ENCODE data around the gene CTIF.
A peak's percentile ranks its signal among the peaks of the same experiment; 100 is the strongest.
"Not testable (repeated sequence)": the region's sequence is repeated elsewhere in the genome, so short reads cannot be mapped to it uniquely, and the experiment has no call there.

The CTIF gene

DNA sequence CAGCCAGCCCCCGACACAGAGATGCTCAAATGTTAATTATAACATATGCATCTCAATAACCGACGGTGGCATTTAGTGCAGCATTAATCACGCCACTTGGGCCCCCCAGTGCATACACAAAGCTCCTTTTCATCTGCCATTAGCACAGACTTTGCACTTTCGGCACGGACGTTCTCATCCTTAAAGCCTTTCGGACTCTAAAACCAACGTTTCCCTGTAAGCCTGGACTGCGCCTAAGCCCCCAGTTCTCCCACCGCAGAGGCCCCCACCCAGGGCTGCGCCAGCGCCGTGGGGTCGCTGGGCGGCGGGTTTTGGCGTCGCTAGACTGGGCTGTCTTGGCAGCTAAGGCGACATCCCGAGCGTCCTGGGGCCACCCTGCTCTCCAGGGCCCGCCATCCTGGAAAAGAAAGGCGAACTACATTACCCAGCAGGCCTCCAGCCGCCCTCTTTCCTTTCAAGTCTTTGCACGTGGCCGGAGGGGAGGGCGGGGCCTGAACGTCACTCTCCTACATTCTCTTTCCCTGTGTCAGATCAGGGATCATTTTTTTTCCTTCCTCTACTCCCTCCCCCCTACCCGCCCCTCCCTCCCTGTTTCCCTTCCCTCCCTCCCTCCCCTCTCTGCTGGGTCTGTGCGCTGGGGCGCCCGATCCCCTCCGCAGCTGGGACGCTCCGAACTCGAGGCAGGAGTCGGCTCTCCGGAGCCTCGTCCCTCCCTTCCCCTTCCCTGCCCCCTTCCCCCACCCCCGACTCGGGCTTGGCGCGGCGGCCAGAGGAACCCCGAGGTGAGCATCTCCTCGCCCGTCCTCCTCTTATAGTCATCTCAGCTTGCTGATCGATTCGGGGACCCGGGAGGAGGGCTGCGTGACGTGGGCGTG is at the start of gene CTIF:
Gene CTIF, plus strand, starts transcription at position 501 of the 875 bp plus-strand sequence. CDS start 80,535 bp downstream, outside the sequence.
- DNase-seq, result peak; percentile 94

DNA sequence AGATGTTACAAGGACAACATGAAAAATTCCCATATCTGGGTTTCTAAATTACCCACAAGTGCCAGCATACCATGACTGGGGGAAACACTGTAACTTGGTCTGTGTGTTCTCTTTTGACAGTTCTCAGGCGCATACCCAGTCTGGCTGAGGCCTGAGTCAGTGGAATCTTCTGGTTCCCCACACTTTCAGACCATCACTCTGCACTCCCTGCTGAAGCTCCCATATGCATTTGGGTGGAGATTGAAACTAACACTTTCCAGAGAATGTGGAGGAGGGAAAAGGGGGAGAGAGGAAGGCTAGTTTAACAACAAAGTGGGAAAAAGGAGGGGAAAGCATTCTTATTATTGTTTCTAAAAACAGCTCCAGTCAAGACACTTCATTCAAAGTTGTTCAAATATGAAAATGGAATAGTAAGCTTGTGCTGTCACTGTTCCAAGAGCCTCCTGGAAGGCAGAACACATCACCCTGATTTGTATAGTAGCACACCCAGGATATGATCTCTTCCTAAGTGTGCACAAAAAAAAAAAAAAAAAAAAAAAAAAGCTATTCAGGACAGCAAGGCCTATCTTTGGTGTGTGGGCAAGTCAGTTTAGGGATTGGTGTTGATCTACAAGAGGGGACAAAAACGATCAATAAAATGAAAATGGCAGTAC is 48.1 kb upstream of the CTIF start:
- no peak for DNase-seq

DNA sequence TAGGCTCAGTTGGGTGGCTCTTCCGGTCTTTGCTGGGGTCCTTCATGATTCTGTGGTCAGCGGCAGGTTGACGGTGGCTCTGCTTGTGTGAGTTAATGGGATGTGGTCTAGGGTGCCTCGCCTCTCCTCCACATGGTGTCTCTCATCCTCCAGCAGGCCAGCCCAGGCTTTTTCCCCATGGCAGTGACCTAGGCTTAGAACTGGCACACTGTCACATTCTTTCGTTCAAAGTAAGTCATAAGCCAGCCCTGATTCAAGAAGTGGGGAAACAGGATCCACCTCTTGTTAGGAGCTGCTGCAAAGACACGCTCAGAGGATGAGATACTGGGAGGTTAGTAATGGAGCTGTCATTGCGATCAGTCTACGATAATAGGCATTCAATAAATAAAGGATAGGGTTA is 46.0 kb upstream of the CTIF start:
- DNase-seq, result no peak

DNA sequence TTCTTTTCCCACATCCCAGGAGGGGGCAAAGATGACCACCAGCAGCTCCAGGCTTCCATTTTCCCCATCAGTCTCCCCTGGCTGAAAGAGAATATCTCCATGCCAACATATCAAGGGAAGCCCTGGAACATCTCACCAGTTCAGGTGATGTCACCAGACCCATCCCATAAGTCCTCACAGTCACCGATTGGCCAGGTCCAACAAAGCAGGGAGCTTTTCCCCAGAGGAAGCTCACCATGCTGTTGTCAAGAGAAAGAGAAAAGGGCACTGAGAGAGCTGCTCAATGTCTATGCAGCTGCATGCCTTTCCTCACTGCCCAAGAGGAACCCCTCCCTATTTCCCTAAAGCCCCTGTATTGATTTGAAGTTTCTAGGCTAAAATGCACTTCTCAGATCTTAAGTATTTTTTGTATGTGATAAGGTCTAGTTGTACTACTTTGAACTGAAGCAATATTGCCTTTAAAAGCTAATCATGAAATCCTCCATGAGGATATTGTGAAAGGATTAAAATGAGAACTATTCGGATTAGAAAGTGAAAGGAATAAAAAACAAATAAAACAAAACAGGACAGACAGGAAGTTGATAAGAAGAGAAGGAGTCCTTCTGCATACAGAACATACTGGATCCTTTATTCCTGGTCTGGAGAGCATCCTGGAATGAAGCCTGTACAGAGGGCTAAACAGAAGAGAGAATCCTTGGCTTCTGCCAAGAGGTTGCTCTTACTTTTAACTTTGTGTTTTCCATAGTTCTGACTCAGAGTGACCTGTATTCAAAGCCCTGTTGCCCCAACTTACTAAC is 45.2 kb upstream of the CTIF start:
- no peak for DNase-seq

DNA sequence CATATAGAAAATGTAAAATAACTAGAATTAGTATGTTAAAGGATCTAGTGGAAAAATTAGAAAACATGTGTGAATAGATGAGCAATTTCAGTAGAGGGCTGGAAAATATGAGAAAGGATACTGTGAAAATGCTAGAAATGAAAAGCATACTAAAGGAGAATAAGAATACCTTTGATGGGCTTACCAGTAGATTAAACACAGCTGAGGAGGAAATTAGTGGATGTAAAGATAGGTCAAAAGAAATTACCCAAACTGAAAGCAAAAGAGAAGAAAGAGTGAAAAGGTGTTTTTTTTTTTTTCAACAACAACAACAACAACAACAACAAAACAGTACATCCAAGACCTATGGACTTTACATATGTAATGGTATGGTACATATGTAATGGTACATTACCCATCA is 41.0 kb upstream of the CTIF start:
- DNase-seq, result no peak

DNA sequence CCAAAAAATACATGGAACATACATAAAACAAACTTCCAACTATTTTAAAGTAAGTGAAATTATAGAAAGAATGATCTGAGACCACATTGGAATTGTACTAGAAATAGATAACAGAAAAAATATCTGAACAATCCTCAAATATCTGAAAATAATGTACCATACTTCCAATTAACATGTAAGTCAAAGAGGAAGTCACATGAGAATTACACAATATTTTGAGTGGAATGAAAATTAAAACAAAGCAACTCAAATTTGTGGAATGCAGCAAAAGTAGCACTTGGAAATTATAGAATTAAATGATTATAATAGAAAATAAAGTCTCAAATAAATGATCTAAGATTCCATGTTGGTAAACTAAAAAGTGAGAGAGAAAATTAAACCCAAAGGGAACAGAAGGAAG is 38.3 kb upstream of the CTIF start:
- DNase-seq, result no peak

DNA sequence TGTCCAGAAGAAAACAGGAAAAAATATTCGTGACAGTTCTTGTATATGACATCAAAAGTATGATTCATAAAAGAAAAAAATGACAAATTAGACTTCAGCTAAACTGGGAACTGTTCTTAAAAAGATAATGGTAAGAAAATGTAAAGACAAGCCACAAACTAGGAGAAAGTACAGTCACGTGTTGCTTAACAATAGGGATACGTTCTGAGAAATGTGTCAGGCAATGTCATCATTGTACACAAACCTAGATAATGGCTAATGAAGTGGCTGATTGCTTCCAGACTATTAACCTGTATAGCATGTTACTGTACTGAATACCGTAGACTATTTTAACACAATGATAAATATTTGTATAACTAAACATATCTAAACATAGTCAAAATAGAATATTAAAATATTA is 35.9 kb upstream of the CTIF start:
- DNase-seq, result no peak

DNA sequence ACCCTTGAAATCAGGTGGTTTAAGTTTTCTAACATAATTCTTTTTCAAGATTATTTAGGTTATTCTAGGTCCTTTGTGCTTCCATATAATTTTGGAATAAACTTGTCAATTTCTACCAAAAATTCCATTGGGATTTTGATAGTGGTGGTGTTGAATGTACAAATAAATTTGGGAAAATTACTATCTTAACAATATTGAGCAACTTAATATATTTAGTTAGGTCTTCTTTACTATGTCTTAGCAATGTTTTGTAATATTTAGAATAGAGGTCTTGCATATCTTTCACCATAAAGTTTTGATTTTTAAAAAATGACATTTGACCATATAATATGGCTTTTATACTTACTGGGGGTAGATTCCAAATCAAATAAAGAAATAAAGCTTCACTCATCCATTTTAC is 34.0 kb upstream of the CTIF start:
- DNase-seq, result no peak

DNA sequence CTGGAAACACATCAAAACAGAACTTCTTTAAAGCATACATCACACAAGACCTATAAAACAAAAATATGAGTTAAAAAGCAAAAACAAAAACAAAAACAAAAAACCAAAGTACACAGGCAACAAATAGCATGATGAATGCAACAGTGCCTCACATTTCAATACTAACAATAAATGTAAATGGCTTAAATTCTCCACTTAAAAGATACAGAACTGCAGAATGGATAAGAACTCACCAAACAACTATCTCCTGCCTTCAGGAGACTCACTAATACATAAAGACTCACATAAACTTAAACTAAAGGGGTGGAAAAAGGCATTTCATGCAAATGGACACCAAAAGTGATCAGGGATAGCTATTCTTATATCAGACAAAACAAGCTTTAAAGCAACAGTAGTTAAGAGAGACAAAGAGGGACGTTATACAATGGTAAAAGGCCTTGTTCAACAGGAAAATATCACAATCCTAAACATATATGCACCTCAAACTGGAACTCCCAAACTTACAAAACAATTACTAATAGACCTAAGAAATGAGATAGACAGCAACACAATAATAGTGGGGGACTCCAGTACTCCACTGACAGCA is 31.8 kb upstream of the CTIF start:
- not testable (repeated sequence) for DNase-seq

DNA sequence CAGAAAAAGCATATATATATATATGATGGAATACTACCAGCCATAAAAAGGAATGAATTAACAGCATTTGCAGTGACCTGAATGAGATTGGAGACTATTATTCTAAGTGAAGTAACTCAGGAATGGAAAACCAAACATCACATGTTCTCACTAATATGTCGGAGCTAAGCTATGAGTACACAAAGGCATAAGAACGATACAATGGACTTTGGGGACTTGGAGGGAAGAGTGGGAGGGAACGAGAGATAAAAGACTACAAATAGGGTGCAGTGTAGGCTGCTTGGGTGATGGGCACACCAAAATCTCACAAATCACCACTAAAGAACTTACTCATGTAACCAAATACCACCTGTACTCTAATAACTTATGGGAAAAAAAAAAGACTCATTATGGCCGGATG is 26.3 kb upstream of the CTIF start:
- not testable (repeated sequence) for DNase-seq

DNA sequence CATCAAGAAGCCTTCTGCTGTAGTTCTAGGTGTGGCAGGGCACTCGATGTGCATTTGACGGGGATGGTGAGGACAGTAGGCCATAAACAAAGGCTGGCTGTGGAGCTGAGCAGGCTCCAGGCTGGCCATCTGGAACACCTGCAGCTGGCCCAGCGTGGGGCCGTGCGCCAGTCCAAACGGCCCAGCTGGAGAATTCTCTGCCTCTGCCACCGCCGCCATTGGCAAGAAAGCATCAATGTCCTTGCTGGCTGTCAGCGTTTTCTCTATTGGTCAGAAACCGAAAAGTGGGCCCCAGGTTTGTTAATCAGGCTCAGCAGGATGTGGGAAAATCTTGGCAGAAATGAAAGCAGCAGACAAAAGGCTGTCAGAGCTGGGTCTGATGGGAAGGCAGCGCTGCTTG is 24.0 kb upstream of the CTIF start:
- DNase-seq, result peak; percentile 3

DNA sequence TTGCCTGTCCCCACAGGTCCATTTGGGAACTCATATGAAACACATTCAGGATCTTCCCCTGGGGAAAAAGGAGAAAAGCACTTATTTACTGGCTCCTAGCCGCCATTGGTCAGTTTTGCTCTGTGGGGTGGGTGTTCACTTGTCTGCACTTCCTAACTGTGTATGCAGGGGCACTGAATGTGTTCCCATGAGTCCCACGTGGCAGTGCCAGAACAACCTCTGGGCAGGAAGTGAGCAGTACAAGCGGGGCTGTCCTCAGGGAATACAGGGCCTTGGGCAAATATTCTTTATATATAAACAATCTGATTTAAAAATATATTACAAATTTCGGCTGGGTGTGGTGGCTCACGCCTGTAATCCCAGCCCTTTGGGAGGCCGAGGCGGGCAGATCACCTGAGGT is 21.8 kb upstream of the CTIF start:
- DNase-seq, result no peak

DNA sequence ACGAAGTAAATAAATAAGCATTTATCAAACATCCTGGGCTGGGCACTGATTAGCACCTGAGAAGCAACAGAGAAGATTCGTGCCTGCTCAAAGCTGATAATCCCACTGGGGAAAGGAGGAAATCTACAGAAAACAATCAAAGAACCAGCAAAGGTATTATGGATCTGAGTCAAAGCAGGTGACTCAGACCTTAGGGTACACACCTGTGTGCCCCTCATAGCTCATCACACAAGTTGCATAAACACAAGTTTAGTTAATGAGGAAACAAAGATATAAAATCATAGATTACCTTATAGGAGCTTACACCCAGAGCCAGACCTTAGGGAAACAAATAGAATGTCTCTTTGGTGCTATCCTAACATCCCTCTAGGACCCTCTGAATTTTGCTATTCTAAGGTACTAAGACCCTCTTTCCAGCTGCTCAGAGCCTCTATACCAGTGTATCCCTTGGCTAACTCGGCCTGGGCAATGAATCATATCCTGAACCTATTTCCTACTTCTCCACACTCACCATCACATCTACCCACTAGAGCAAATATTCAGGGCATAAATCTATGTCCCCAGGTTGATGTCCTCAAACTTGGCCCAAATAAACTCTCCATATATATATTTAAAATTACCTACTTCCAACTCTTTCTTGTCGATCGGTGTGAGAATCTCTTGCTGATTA is 19.3 kb upstream of the CTIF start:
- DNase-seq, result no peak

DNA sequence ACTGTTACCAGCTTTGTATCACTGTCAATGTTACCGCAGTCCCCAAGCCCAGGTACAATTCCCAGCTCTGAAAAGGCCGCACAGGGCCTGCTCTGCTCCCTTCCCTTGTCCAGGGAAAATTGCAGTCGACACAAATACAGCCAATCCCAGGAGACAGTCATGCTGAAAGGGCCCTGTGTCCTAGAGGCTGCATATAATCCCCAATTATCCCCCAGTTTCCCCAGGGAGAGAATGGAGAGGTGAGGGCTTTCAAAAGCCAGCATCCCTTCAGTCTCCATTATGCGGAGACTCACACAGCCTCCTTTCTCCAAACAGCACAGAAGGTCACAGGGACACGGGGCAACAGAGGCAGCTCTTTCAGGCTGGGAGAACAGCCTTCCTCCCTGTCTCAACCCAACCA is 17.1 kb upstream of the CTIF start:
- no peak for DNase-seq

DNA sequence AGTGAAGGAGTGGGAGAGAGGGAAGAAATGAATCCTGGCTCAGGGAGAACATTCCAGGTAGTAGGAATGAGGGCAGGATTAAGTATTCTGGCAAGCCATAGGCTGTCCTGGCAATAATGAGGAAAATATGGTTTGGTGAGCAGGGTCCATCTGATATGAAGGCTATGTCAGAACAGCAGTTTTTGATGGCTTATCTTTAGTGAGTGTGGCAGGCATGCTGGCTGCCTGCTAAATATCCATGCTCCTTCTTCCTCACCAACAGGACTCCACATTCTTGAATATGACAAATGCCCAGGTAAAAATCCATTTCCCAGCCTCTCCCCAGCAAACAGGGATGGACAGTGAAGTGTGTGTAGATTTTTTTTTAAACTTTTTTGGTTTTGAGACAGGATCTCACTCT is 13.2 kb upstream of the CTIF start:
- no peak for DNase-seq

DNA sequence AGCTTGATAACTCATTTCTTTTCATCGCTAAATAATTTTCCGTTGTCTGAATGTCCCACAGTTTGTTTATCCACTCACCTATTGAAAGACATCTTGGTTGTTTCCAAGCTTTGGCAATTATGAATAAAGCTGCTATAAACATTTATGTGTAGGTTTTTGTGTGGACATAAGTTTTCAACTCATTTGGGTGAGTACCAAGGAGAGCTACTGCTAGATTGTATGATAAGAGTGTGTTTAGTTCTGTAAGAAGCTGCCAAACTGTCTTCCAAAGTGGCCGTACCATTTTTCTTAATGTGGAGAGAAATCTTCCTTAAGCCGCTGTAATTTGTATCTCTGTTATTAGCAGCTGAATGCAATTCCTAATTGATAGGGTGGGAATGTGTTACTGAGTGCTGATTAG is 11.4 kb upstream of the CTIF start:
- DNase-seq, result no peak

DNA sequence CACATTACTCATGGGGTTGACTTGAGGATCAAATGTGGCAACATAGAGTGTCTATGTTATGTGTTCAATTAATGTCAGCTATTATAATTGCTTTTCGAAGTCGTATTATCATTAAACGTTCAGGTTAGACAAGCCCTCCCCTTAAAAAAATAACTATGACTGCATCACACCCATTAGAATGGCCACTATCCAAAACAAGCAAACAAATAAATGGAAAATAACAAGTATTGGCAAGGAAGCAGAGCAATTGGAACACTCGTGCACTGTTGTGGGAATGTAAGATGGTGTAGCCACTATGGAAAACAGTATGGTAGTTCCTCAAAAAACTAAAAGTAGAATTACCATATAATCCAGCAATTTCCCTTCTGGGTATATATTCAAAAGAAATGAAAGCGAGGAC is 10.0 kb upstream of the CTIF start:
- DNase-seq, result no peak

DNA sequence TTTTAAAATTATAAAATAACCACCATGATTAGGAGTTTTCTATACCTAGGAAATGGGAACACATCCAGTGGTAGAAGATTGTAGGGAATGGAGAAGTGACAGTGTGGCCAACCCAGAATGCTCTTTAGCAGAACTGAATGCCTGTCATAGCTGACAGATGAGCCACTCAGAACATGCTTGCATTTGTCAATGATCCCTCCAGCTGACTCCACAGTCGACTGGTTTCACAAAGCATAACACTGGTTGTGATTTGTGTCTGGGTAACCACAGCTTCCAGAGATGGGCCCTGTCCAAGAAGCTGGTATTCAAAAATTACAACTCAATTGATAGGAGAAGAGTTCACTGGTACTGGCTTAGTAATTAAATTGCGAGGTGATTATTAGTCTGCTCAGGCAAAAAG is 9.0 kb upstream of the CTIF start:
- DNase-seq, result no peak

DNA sequence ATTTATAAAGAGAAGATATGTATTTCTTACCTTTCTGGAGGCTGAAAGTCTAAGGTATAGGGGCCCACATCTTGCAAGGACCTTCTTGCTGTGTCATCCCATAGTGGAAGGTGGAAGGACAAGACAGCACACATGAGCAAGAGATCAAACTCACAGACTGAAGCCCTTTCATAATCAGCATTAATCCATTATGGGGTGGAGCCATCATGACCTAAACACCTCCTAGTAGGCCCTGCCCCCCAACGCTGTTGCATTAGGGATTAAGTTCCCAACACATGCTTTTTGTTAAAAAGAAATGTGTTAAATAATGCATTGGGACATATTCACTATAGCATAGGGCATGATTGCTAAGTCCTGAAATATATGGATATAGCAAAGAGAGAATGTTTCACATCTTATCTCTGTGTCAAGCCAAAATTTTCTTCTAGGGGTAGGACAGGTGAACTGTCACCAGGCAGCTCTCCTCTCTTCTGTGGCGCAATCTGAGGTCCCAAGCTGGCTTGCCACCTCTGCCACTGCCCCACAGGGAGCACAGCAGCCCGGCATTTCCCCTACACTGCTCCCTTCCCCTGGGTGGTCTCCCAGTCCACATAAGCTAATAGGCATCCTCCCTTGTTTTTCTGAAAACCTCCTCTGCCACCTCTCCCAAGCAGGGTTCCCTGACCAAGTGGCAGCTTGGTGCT is 8.3 kb upstream of the CTIF start:
- DNase-seq, result no peak

DNA sequence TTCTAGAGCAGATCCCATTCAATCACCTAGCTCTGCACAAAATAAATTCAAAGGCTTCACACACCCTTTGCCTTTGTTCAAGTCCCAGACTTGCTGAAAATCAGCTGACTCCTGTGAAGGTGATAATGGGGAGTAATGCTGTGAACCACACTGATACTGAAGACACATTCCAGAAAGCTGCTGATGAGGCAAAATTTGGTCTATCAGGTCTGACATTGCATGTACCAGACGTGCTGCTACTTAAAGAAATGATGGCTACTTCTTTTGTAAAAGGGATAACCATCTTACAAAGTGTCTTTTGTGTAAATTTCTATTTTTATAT is 7.8 kb upstream of the CTIF start:
- no peak for DNase-seq

DNA sequence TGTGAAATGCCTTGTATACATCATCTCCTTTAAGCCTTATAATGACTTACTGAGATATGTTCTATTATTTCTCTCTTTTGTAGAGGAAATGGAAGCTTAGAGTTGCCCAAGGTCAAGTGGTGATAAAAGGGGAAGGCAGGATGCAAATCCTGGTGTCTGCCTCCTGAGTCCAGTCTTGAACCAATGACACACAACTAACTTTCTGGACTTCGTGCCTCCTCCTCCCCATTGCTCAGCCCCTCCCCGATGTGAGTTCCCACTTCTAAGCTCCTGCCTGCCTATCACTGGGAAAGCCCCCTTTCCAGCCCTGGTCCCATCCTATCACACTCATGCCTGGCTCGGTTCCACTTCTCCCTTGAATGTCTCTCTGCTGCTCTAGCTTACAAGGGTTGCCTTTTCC is 6.9 kb upstream of the CTIF start:
- DNase-seq, result no peak

DNA sequence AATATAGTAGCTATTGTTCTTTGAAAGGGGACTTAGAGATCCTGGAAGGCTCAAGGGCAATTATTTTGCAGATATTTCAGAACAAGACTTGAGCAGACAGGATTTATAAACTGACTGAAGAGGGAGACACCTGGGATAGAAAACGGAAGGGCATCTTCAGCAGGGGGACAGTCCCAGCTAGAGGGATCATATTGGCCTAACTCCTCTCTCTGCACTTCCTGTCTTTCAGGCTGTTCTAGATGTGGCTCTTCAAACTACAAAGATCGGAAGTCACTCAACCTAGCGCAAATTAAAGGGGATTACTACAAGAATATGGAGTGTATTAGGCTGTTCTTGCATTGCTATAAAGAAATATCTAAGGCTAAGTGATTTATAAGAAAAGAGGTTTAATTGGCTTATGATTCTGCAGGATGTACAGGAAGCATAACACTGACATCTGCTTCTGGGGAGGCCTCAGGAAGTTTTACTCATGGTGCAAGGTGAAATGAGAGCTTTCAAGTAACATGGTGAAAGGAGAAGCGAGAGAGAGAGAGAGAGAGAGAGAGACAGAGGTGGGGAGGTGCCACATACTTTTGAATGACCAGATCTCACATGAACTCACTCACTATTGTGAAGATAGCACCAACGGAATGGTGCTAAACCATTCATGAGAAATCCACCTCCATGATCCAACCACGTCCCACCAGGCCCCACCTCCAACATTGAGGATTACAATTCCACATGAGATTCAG is 5.3 kb upstream of the CTIF start:
- DNase-seq, result no peak
